ENCODE results near the gene AK2.

AK2 gene

GRCh38 chr1:33039840-33040239, 3.2 kb upstream of the AK2 start:
- TF ChIP-seq CTCF (IDR thresholded peaks at IDR 0.05; ENCODE audit: insufficient read depth, low read length) (no peak), SPI1 (IDR thresholded peaks at IDR 0.05; ENCODE audit: borderline replicate concordance, low read depth) (peak; percentile 97), GABPA (IDR thresholded peaks at IDR 0.05; ENCODE audit: low read depth) (peak; percentile 57), POLR2AphosphoS5 (IDR thresholded peaks at IDR 0.05; ENCODE audit: low read depth) (no peak)
- TF ChIP-seq, protein P1, sequence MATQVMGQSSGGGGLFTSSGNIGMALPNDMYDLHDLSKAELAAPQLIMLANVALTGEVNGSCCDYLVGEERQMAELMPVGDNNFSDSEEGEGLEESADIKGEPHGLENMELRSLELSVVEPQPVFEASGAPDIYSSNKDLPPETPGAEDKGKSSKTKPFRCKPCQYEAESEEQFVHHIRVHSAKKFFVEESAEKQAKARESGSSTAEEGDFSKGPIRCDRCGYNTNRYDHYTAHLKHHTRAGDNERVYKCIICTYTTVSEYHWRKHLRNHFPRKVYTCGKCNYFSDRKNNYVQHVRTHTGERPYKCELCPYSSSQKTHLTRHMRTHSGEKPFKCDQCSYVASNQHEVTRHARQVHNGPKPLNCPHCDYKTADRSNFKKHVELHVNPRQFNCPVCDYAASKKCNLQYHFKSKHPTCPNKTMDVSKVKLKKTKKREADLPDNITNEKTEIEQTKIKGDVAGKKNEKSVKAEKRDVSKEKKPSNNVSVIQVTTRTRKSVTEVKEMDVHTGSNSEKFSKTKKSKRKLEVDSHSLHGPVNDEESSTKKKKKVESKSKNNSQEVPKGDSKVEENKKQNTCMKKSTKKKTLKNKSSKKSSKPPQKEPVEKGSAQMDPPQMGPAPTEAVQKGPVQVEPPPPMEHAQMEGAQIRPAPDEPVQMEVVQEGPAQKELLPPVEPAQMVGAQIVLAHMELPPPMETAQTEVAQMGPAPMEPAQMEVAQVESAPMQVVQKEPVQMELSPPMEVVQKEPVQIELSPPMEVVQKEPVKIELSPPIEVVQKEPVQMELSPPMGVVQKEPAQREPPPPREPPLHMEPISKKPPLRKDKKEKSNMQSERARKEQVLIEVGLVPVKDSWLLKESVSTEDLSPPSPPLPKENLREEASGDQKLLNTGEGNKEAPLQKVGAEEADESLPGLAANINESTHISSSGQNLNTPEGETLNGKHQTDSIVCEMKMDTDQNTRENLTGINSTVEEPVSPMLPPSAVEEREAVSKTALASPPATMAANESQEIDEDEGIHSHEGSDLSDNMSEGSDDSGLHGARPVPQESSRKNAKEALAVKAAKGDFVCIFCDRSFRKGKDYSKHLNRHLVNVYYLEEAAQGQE (IDR thresholded peaks at IDR 0.05; ENCODE audit: insufficient replicate concordance, low read depth) = no peak
- peak; percentile 82 to 85 for DNase-seq (ENCODE audit: low read depth in 1 of 2, low spot score in 1 of 2)
- no peaks in the 10 kb centered on the region for H3K27me3 ChIP-seq (ENCODE audit: insufficient read depth, poor library complexity, severe bottlenecking)
- no peak overlapping the region for H3K4me3 ChIP-seq (replicated peaks; ENCODE audit: insufficient read depth, low read length)
- H3K27ac ChIP-seq (replicated peaks) = peak overlapping the region; percentile 32

GRCh38 chr1:33036051-33036525, 595 bp downstream of the AK2 start:
- peak overlapping the region; percentile 92 for H3K27ac ChIP-seq (replicated peaks)
- DNase-seq (ENCODE audit: low read depth in 1 of 2, low spot score in 1 of 2) = no peak

DNA sequence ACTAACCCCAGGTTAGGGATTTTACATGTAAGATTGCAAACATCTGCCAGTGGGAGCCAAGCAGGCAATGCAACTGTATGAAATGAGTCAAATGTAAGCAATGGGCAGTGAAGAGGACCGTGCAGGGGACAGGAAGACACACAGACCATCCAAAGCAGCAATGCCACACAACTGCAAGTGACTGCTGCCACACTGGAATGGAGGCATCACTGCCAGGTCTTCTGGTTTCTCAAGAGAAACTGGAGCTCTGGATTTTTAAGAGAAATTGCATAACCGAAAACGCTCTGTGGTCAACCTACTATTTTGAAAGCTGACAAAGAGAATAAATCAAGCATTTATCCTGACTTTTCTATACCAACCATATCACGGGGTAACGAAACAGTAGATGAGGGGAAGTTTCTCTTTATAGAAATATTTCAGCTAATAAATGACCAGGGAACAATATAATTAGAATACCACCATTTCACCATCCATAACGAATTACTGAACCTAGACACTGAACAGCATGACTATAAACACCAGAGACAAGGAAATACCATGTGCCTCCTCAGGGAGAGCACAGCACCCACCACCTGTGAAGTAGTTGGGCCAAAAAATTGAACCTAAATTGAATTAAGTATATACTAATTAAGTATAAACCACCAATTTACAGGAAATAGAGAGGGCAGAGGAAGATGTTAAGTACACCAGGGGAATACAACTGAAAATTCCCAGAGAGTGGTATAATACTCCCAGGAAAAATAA, 4.4 kb downstream of the AK2 start:
- H3K27me3 ChIP-seq (ENCODE audit: insufficient read depth, poor library complexity, severe bottlenecking) = no peaks in the 10 kb centered on the region
- DNase-seq (ENCODE audit: low read depth in 1 of 2, low spot score in 1 of 2) = peak; percentile 79 to 84

More at GRCh38 chr1:33036051-33036525, 595 bp downstream of the AK2 start:
- no peak for TF ChIP-seq SPI1 (IDR thresholded peaks at IDR 0.05; ENCODE audit: borderline replicate concordance, low read depth)
- Histone ChIP-seq H3K27me3 (ENCODE audit: insufficient read depth, poor library complexity, severe bottlenecking) (no peaks in the 10 kb centered on the region), H3K4me3 (replicated peaks; ENCODE audit: insufficient read depth, low read length) (peak overlapping the region; percentile 91)

More for the DNA sequence above, 4.4 kb downstream of the AK2 start:
- H3K27ac ChIP-seq (replicated peaks) = peak overlapping the region; percentile 70
- H3K4me3 ChIP-seq (replicated peaks; ENCODE audit: insufficient read depth, low read length) = peak overlapping the region; percentile 28
- TF ChIP-seq POLR2AphosphoS5 (IDR thresholded peaks at IDR 0.05; ENCODE audit: low read depth) (no peak), GABPA (IDR thresholded peaks at IDR 0.05; ENCODE audit: low read depth) (no peak), SPI1 (IDR thresholded peaks at IDR 0.05; ENCODE audit: borderline replicate concordance, low read depth) (no peak), CTCF (IDR thresholded peaks at IDR 0.05; ENCODE audit: insufficient read depth, low read length) (no peak)
- TF ChIP-seq, protein P1 (IDR thresholded peaks at IDR 0.05; ENCODE audit: insufficient replicate concordance, low read depth) = no peak

All from HL-60 (cell line).